Cardiac muscle cell (in vitro differentiated cells and primary cell): ENCODE measurements around the gene TWSG1. TPM values are rescaled to one million over a fixed set of nuclear protein-coding genes. Genes with fewer than 3 reads are reported as not detected.

Source experiments
- DNase-seq, 2 donors: peaks; one replicate each; pipeline versions ENCODE4 v3.0.0 to v3.0.0-alpha.2; 2010 to 2017; ENCODE audit warnings: low read depth in 1 of 2, low spot score in 1 of 2
- H3K27ac ChIP-seq: fragments of 200-600 bp; sonication (generic); 2 replicates; pipeline ENCODE4 v1.5.1; 2016
- H3K27me3 ChIP-seq: fragments of 200-600 bp; sonication (generic); 2 replicates; pipeline ENCODE4 v1.6.0; 2016; ENCODE audit warnings: control low read depth
- H3K36me3 ChIP-seq: fragments of 200-600 bp; sonication (generic); 2 replicates; pipeline ENCODE4 v1.5.1; 2016; ENCODE audit warnings: control low read depth
- H3K4me1 ChIP-seq: fragments of 200-600 bp; sonication (generic); 2 replicates; pipeline ENCODE4 v1.8.1; 2017; ENCODE audit warnings: low read depth, mild to moderate bottlenecking, mixed run types
- H3K4me3 ChIP-seq: fragments of 200-600 bp; sonication (generic); 2 replicates; pipeline ENCODE4 v1.5.1; 2016; ENCODE audit warnings: mild to moderate bottlenecking
- H3K9me3 ChIP-seq: fragments of 200-600 bp; sonication (generic); 2 replicates; pipeline ENCODE4 v1.5.1; 2017; ENCODE audit warnings: low read depth, mild to moderate bottlenecking, control low read depth
- CTCF ChIP-seq: IDR thresholded peaks from 2 replicates; pipeline ENCODE4 v1.5.1; 2012; ENCODE audit warnings: low read depth, mild to moderate bottlenecking, low read length
- polyA plus RNA-seq: library from polyadenylated mRNA; unstranded; fragments of >200 nt; fragmentation: Nextera tagmentation; extraction: Ambion mirVana; gene quantifications from 2 replicates; pipeline ENCODE4 v1.2.1, GENCODE V29; 2016
- total RNA-seq: library from RNA; depleted of rRNA; stranded (reverse); fragments of >200 nt; gene quantifications from 2 replicates; pipeline ENCODE4 v1.2.3, GENCODE V29; 2016

Gene TWSG1
- total and polyA plus RNA-seq, 2 experiments from 2014 or later = 20.9 to 21.2 TPM

- no peak for TF ChIP-seq CTCF
- peaks cover 2% of the 10 kb centered on the region for H3K36me3 ChIP-seq
- H3K4me1 ChIP-seq = no peaks in the 10 kb centered on the region
- no peak overlapping the region for H3K4me3 ChIP-seq
- no peaks in the 10 kb centered on the region for H3K27me3 ChIP-seq
- DNase-seq = no peak
- no peak overlapping the region for H3K27ac ChIP-seq
- no peaks in the 10 kb centered on the region for H3K9me3 ChIP-seq
Observed at GRCh38 chr18:9386879-9387278, 52.3 kb downstream of the TWSG1 start.

GRCh38 chr18:9387891-9388290 is 53.3 kb downstream of the TWSG1 start:
- Histone ChIP-seq H3K4me3 (no peak overlapping the region), H3K9me3 (no peaks in the 10 kb centered on the region), H3K36me3 (peaks cover 2% of the 10 kb centered on the region), H3K4me1 (no peaks in the 10 kb centered on the region), H3K27ac (no peak overlapping the region), H3K27me3 (no peaks in the 10 kb centered on the region)
- TF ChIP-seq CTCF = no peak
- no peak for DNase-seq

GRCh38 chr18:9389706-9390105 is 55.1 kb downstream of the TWSG1 start:
- no peak overlapping the region for H3K4me3 ChIP-seq
- H3K4me1 ChIP-seq = no peaks in the 10 kb centered on the region
- H3K27me3 ChIP-seq = no peaks in the 10 kb centered on the region
- no peak for TF ChIP-seq CTCF
- no peak for DNase-seq
- peaks cover 2% of the 10 kb centered on the region for H3K36me3 ChIP-seq
- no peak overlapping the region for H3K27ac ChIP-seq
- no peaks in the 10 kb centered on the region for H3K9me3 ChIP-seq

GRCh38 chr18:9392726-9393125 is 58.2 kb downstream of the TWSG1 start:
- H3K27ac ChIP-seq = no peak overlapping the region
- H3K27me3 ChIP-seq = no peaks in the 10 kb centered on the region
- no peaks in the 10 kb centered on the region for H3K9me3 ChIP-seq
- TF ChIP-seq CTCF = no peak
- DNase-seq = peak in 1 of 2 donors; percentile 14
- H3K36me3 ChIP-seq = peaks cover 2% of the 10 kb centered on the region
- no peak overlapping the region for H3K4me3 ChIP-seq
- no peaks in the 10 kb centered on the region for H3K4me1 ChIP-seq

- TF ChIP-seq CTCF = no peak
- no peak overlapping the region for H3K27ac ChIP-seq
- DNase-seq = no peak
- H3K4me3 ChIP-seq = no peak overlapping the region
- peaks cover 2% of the 10 kb centered on the region for H3K36me3 ChIP-seq
- no peaks in the 10 kb centered on the region for H3K4me1 ChIP-seq
- no peaks in the 10 kb centered on the region for H3K9me3 ChIP-seq
- H3K27me3 ChIP-seq = no peaks in the 10 kb centered on the region
Observed at GRCh38 chr18:9394046-9394445, 59.5 kb downstream of the TWSG1 start.

GRCh38 chr18:9400197-9400596 is 65.6 kb downstream of the TWSG1 start:
- Histone ChIP-seq H3K4me3 (no peak overlapping the region), H3K9me3 (no peaks in the 10 kb centered on the region), H3K36me3 (no peaks in the 10 kb centered on the region), H3K27me3 (no peaks in the 10 kb centered on the region), H3K4me1 (no peaks in the 10 kb centered on the region), H3K27ac (no peak overlapping the region)
- TF ChIP-seq CTCF = no peak
- no peak for DNase-seq
